ENCODE data around the gene ZNF362. TPM values are rescaled to one million over a fixed set of nuclear protein-coding genes. Genes with fewer than 3 reads are reported as not detected.

The ZNF362 gene
- total RNA-seq, 4 donors from 2014 or later, result 8.2 to 16.6 (median 11.1) TPM

- TF ChIP-seq, protein P1, sequence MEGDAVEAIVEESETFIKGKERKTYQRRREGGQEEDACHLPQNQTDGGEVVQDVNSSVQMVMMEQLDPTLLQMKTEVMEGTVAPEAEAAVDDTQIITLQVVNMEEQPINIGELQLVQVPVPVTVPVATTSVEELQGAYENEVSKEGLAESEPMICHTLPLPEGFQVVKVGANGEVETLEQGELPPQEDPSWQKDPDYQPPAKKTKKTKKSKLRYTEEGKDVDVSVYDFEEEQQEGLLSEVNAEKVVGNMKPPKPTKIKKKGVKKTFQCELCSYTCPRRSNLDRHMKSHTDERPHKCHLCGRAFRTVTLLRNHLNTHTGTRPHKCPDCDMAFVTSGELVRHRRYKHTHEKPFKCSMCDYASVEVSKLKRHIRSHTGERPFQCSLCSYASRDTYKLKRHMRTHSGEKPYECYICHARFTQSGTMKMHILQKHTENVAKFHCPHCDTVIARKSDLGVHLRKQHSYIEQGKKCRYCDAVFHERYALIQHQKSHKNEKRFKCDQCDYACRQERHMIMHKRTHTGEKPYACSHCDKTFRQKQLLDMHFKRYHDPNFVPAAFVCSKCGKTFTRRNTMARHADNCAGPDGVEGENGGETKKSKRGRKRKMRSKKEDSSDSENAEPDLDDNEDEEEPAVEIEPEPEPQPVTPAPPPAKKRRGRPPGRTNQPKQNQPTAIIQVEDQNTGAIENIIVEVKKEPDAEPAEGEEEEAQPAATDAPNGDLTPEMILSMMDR (IDR thresholded peaks at IDR 0.05; ENCODE audit: low read depth), result no peak
Measured at GRCh38 chr1:33330906-33331305, 74.6 kb downstream of the ZNF362 start.

DNA sequence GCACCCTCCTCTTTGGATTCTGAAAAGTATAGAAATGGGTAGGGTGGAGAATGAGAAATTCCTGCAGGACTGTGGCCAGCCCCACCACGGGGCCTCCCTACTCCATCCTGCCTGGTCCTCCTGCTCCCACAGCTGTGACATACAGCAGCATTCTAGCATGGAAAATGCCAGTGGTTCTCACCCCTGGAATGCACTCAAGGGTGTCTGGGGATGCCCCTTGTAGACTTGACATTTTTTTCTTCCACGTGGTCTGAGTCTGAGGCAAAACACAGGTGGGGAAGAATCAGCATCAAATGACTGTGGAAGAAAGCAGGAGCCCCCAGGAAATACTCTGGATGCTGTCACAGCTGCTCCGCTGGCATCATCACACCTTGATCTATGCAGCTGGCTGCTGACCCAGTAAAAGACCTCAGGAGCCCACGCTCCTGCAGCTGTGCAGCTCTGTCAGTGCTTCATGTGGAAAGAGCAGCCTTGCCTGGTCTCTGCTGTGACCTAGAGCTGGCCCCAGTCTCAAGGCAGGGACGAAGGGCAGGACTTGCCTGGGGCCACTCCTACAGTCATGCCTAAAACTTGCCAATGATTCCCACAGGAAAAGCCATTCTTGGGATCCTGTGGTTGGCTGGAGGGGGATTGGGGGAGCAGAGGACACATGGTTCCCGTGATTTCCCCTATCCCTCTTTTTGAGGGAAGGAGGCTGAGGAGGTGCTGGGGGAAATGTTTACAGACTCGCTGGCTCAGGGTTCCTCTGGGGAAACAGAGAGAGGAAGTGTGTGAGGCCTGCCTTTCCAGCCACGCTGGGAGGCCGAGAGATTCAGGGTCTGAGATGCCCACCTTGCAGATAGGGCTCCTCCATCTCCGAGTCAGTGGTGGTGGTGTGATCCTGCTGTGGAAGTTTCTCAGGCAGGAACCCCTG lies 75.4 kb downstream of the ZNF362 start:
- TF ChIP-seq, protein P1 (IDR thresholded peaks at IDR 0.05; ENCODE audit: low read depth), result no peak

- TF ChIP-seq, protein P1 (IDR thresholded peaks at IDR 0.05; ENCODE audit: low read depth), result no peak
Measured at GRCh38 chr1:33332357-33332789, 76.1 kb downstream of the ZNF362 start.

DNA sequence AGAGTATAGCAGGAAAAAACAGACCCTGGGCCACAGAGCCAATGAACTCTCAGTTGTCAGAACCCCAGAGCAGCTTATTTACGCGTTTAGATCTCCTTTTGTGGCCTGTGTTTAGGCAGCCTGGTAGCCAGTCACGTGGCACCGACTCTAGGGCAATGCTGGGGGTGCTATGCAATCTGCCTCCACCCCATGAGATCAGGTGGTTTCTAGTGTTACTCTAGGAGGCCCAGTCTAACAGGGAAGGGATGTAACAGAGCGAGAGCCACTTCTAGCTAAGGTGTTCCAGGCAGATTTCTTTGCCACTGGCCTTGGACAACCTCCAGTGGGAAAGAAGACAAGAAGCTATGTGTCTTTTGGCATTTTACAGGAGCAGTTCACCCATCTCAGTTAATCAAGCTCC lies 76.6 kb downstream of the ZNF362 start:
- TF ChIP-seq, protein P1 (IDR thresholded peaks at IDR 0.05; ENCODE audit: low read depth), result no peak

GRCh38 chr1:33334081-33334552 lies 77.8 kb downstream of the ZNF362 start:
- TF ChIP-seq, protein P1 (IDR thresholded peaks at IDR 0.05; ENCODE audit: low read depth), result no peak

DNA sequence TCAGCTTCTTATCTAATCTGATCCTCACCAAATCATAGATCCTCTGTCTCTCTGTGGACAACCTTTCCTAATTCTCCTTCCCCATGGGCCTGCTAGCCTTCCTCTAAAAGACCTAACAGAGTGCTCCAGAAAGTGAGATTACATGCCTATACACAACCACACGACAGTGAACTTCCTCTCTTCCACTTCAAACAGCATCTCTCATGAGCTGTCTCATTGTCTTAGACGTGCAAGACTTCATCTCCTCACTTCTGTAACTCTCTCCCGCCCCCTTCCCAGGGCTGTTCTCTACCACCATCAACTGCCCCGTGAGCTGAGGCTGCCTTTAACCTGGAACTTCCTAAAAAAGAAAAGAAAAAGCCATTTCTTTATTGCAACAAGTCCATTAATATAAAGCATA lies 78.7 kb downstream of the ZNF362 start:
- TF ChIP-seq, protein P1 (IDR thresholded peaks at IDR 0.05; ENCODE audit: low read depth), result no peak

DNA sequence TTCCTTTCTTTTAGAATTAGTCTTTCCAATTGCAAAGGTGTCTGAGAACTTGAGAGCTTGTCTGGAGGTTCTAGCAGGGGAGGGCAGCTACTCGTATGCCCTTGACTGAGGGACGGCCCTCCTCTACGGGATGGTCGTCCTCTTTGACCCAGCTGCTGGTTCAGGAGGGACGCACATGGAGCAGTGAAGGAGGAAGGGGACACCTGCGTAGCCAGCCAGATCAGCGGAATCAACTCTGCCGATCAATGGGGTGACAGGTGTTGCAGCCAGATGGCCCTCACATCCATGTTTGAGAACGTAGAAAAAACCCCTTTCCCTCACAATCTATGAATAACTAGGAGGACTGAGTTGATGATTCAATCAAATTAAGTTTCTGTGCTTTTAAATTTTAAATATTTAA lies 80.3 kb downstream of the ZNF362 start:
- TF ChIP-seq, protein P1 (IDR thresholded peaks at IDR 0.05; ENCODE audit: low read depth), result no peak

All from subcutaneous adipose tissue (tissue), 4 donors.